Smooth muscle cell (in vitro differentiated cells): ENCODE results near the gene PIGR. TPM values are rescaled to one million over a fixed set of nuclear protein-coding genes. Genes with fewer than 3 reads are reported as not detected.

Experiments used
- DNase-seq: peaks from one replicate; lab custom pipeline; 2025; ENCODE audit not compliant: unreplicated experiment; lab: John Stamatoyannopoulos, UW
- H2AFZ ChIP-seq: fragments of 200-600 bp; sonication (generic); 2 replicates; pipeline ENCODE4 v1.6.0; 2016; ENCODE audit warnings: antibody characterized with exemption, low read depth, mild to moderate bottlenecking
- H3F3A ChIP-seq: fragments of 200-600 bp; sonication (generic); 2 replicates; pipeline ENCODE4 v1.6.0; 2017; ENCODE audit warnings: antibody characterized with exemption, low read depth
- H3K27ac ChIP-seq: fragments of 200-600 bp; sonication (generic); 2 replicates; pipeline ENCODE4 v1.5.1; 2016; ENCODE audit warnings: low read depth, mild to moderate bottlenecking
- H3K27me3 ChIP-seq: fragments of 200-600 bp; sonication (generic); 2 replicates; pipeline ENCODE4 v1.6.1; 2016; ENCODE audit warnings: low read depth, mild to moderate bottlenecking
- H3K36me3 ChIP-seq: fragments of 200-600 bp; sonication (generic); 2 replicates; pipeline ENCODE4 v1.5.1; 2016; ENCODE audit warnings: low read depth
- H3K4me1 ChIP-seq: fragments of 200-600 bp; sonication (generic); 2 replicates; pipeline ENCODE4 v1.5.1; 2016; ENCODE audit warnings: low read depth
- H3K4me2 ChIP-seq: fragments of 200-600 bp; sonication (generic); 2 replicates; pipeline ENCODE4 v1.6.0; 2016; ENCODE audit warnings: mild to moderate bottlenecking
- H3K4me3 ChIP-seq: fragments of 200-600 bp; sonication (generic); 2 replicates; pipeline ENCODE4 v1.5.1; 2016; ENCODE audit warnings: mild to moderate bottlenecking
- H3K79me2 ChIP-seq: fragments of 200-600 bp; sonication (generic); 2 replicates; pipeline ENCODE4 v1.6.0; 2016; ENCODE audit warnings: low read depth, mild to moderate bottlenecking
- H3K9ac ChIP-seq: fragments of 200-600 bp; sonication (generic); 2 replicates; pipeline ENCODE4 v1.6.0; 2016; ENCODE audit warnings: low read depth
- H3K9me3 ChIP-seq: fragments of 200-600 bp; sonication (generic); replicated peaks from 2 replicates; pipeline ENCODE4 v1.5.1; 2016; ENCODE audit warnings: low read depth
- H4K20me1 ChIP-seq: fragments of 200-600 bp; sonication (generic); 2 replicates; pipeline ENCODE4 v1.6.0; 2016; ENCODE audit warnings: low read depth
- WGBS: methylation state at CpG from one replicate; pipeline ENCODE4 v1.1.7; 2016; ENCODE audit warnings: low lambda C conversion rate; 5-methylcytosine and 5-hydroxymethylcytosine counted together
- polyA plus RNA-seq: library from polyadenylated mRNA; unstranded; fragments of >200 nt; fragmentation: Nextera tagmentation; extraction: Ambion mirVana; gene quantifications from 2 replicates; pipeline ENCODE4 v1.2.1, GENCODE V29; 2016
- total RNA-seq: library from RNA; depleted of rRNA; stranded (reverse); fragments of >200 nt; gene quantifications from 2 replicates; pipeline ENCODE4 v1.2.3, GENCODE V29; 2014
- TF ChIP-seq, protein P1 (sequence below): fragments of 200-600 bp; sonication (generic); IDR thresholded peaks from 2 replicates; pipeline ENCODE4 v1.5.1; 2017; ENCODE audit warnings: borderline replicate concordance, mild to moderate bottlenecking, antibody characterized with exemption; ENCODE audit not compliant: insufficient read depth, poor library complexity, severe bottlenecking

PIGR gene
- total and polyA plus RNA-seq, 2 experiments from 2014 or later = not detected

DNA sequence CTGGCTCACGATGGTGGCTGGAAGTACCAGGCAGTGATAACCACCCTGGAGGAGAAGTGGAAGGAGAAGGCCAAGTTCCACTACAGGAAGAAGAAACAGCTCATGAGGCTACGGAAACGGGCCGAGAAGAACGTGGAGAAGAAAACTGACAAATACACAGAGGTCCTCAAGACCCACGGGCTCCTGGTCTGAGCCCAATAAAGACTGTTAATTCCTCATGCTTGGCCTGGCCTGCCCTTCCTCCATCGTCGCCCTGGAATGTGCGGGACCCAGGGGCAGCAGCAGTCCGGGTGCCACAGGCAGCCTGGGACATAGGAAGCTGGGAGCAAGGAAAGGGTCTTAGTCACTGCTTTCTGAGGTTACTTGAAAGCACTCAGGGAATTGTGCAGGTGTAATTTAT lies 38.2 kb downstream of the PIGR start:
- TF ChIP-seq, protein P1, sequence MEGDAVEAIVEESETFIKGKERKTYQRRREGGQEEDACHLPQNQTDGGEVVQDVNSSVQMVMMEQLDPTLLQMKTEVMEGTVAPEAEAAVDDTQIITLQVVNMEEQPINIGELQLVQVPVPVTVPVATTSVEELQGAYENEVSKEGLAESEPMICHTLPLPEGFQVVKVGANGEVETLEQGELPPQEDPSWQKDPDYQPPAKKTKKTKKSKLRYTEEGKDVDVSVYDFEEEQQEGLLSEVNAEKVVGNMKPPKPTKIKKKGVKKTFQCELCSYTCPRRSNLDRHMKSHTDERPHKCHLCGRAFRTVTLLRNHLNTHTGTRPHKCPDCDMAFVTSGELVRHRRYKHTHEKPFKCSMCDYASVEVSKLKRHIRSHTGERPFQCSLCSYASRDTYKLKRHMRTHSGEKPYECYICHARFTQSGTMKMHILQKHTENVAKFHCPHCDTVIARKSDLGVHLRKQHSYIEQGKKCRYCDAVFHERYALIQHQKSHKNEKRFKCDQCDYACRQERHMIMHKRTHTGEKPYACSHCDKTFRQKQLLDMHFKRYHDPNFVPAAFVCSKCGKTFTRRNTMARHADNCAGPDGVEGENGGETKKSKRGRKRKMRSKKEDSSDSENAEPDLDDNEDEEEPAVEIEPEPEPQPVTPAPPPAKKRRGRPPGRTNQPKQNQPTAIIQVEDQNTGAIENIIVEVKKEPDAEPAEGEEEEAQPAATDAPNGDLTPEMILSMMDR = no peak
- no peak overlapping the region for H3K9ac ChIP-seq
- H3K4me1 ChIP-seq = no peaks in the 10 kb centered on the region
- no peak overlapping the region for H3K27ac ChIP-seq
- H3F3A ChIP-seq = no peaks in the 10 kb centered on the region
- H3K36me3 ChIP-seq = no peaks in the 10 kb centered on the region
- no peak for DNase-seq
- H3K9me3 ChIP-seq = no peaks in the 10 kb centered on the region
- H2AFZ ChIP-seq = no peak overlapping the region
- H3K4me2 ChIP-seq = no peak overlapping the region
- 92% methylated on average over 10 of the region's 10 CpGs for WGBS
- H3K79me2 ChIP-seq = no peaks in the 10 kb centered on the region
- H3K4me3 ChIP-seq = no peak overlapping the region
- H4K20me1 ChIP-seq = no peaks in the 10 kb centered on the region
- peaks cover 28% of the 10 kb centered on the region for H3K27me3 ChIP-seq

DNA sequence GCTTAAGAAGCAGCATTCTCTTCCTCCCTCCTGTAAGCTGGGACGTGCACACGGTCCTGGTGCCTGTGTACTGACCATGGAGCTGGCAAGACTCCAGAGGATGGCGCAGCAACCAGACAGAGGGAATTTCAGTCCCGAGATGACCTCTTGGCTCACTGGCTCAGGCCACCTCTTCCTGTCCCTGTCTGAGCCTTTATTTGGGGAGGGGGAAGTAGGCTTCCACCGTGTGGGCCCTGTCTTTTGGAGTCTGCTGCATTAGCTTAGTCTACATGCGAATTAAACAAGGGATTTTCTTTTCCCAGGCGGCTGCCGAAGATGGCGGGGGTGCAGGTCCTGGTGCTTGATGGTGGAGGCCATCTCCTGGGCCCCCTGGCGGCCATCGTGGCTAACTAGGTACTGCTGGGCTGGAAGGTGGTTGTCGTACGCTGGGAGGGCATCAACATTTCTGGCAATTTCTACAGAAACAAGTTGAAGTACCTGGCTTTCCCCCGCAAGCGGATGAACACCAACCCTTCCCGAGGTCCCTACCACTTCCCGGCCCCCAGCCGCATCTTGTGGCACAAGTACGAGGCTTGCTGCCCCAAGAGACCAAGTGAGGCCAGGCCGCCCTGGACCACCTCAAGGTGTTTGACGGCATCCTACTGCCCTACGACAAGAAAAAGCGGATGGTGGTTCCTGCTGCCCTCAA lies 38.8 kb downstream of the PIGR start:
- Histone ChIP-seq H3K4me3 (no peak overlapping the region), H3K36me3 (no peaks in the 10 kb centered on the region), H3K27ac (no peak overlapping the region), H3K9ac (no peak overlapping the region), H3K4me1 (no peaks in the 10 kb centered on the region), H3K4me2 (no peak overlapping the region), H3K9me3 (no peaks in the 10 kb centered on the region), H3K27me3 (peaks cover 23% of the 10 kb centered on the region), H3F3A (no peaks in the 10 kb centered on the region), H2AFZ (no peak overlapping the region), H3K79me2 (no peaks in the 10 kb centered on the region), H4K20me1 (no peaks in the 10 kb centered on the region)
- DNase-seq = no peak
- TF ChIP-seq, protein P1 = peak; percentile 15
- WGBS = 86% methylated on average over 23 of the region's 23 CpGs

- H3K27me3 ChIP-seq = peaks cover 23% of the 10 kb centered on the region
- H3K36me3 ChIP-seq = no peaks in the 10 kb centered on the region
- no peaks in the 10 kb centered on the region for H3K9me3 ChIP-seq
- no peak for DNase-seq
- peak overlapping the region; percentile 18 for H2AFZ ChIP-seq
- H3K4me2 ChIP-seq = peak overlapping the region; percentile 23
- no peaks in the 10 kb centered on the region for H3K4me1 ChIP-seq
- peak overlapping the region; percentile 42 for H3K9ac ChIP-seq
- H4K20me1 ChIP-seq = no peaks in the 10 kb centered on the region
- TF ChIP-seq, protein P1 = peak; percentile 9
- peak overlapping the region; percentile 86 for H3K27ac ChIP-seq
- H3K79me2 ChIP-seq = no peaks in the 10 kb centered on the region
- H3F3A ChIP-seq = no peaks in the 10 kb centered on the region
- 10% methylated on average over 4 of the region's 4 CpGs for WGBS
- H3K4me3 ChIP-seq = no peak overlapping the region
Observed at GRCh38 chr1:206905295-206906164, 40.7 kb downstream of the PIGR start.
